NCI-H226 (cell line): Measurements from ENCODE around the gene NRF1.
"Not testable (repeated sequence)": the region's sequence is repeated elsewhere in the genome, so short reads cannot be mapped to it uniquely, and the experiment has no call there.

Experiments used
- DNase-seq: peaks from one replicate; pipeline ENCODE4 v3.0.0-alpha.2; 2015

NRF1 gene

GRCh38 chr7:129650056-129650758, 38.7 kb downstream of the NRF1 start:
- no peak for DNase-seq

DNA sequence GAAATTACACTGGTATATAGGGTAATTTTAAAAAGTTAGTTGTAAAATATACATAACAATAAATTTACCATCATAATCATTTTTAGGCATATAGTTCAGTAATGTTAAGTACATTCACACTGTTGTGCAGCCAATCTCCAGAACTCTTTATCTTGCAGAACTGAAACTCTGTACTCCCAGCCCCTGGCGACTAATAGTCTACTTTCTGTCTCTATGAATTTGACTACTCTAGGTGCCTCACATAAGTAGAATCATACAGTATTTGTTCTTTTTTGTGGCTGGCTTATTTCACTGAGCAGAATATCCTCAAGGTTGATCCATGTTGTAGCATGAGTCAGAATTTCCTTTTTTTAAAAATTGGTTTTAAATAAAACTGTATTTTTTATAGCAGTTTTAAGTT, 41.4 kb downstream of the NRF1 start:
- DNase-seq = no peak

- no peak for DNase-seq
Observed at GRCh38 chr7:129655811-129656210, 44.3 kb downstream of the NRF1 start.

- no peak for DNase-seq
Observed at GRCh38 chr7:129657363-129657762, 45.8 kb downstream of the NRF1 start.

GRCh38 chr7:129659907-129660306, 48.4 kb downstream of the NRF1 start:
- not testable (repeated sequence) for DNase-seq

DNA sequence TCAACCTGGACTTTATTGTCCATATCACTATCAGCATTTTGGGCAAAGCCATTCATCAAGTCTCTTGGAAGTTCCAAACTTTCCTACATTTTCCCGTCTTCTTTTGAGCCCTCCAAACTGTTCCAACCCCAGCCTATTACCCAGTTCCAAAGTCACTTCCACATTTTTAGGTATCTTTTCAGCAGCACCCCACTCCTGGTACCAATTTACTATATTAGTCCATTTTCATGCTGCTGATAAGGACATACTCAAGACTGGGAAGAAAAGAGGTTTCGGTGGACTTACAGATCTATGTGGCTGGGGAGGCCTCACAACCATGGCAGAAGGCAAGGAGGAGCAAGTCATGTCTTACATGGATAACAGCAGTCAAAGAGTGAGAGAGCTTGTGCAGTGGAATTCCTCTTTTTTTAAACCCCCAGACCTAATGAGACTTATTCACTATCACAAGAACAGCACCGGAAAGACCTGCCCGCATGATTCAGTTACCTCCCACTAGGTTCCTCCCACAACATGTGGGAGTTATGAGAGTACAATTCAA, 50.2 kb downstream of the NRF1 start:
- DNase-seq = no peak

DNA sequence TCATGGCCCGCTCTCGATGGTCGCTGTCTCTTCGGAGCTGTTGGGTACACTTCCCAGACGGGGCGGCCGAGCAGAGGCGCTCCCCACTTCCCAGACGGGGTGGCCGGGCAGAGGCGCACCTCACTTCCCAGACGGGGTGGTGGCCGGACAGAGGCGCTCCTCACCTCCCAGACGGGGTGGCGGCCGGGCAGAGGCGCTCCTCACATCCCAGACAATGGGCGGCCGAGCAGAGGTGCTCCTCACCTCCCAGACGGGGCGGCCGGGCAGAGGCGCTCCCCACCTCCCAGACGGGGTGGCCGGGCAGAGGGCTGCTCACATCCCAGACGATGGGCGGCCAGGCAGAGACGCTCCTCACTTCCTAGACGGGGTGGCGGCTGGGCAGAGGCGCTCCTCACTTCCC, 51.7 kb downstream of the NRF1 start:
- DNase-seq = not testable (repeated sequence)

DNA sequence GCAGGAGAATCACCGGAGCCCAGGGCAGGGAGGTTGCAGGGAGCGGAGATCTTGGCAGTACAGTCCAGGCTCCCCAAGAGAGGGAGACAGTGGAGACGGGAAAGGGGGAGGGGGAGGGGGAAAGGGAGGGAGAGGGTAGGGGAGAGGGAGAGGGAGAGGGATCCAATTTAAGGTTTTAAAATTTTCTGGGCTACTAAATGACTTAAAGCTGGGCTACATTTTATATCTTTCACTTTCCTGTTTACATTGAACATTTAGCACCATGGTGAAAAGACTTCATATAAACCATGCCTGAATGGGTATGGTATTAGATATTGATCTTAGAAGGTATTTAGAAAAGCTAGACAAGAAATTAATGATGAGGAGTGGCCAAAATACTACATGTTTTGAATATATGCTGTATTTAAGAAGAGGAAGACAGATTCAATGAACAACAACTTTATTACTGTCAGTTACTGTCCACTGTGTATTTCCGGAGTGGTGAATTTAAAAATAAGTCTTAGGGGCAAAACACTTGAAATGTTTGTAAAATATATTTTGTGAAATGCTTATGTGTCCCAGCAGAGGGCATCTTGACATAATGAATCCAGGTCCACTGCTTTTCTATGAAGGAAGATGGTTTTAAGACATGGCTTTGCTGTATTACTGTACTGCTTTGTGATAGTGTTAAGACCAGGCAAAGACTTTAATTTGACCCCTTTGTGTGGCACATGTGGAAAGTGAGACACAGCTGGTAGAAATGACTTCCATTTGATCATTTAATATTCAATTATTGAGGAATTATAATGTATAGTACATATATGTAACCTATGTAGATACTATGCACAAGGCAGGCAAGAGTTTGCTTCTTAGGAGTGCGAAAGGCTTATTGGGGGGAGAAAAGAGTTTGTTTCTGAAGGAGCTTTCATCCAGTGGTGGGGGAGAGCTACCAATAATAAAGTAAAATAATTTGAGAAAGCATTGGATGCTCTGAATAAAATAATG, 52.8 kb downstream of the NRF1 start:
- peak; percentile 42 for DNase-seq

DNA sequence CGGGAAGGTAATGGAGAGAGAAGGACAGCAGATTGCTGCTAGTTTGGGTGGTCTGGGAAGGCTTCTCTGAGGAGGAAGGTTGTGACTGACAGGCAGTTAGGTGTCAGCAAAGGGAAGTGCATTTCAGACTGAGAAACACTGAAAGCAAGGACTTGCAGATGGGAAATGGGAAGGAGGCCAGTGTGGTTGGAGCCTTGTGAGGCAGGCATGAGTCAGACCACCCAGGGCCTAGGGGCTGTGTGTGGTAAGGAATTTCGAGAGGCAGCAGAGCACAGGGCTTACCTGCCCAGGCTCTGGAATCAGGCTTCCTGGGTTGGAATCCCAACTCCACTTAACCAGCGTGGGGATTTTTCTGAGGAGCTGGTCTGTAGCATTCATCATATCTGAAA, 53.5 kb downstream of the NRF1 start:
- peak; percentile 97 for DNase-seq

DNA sequence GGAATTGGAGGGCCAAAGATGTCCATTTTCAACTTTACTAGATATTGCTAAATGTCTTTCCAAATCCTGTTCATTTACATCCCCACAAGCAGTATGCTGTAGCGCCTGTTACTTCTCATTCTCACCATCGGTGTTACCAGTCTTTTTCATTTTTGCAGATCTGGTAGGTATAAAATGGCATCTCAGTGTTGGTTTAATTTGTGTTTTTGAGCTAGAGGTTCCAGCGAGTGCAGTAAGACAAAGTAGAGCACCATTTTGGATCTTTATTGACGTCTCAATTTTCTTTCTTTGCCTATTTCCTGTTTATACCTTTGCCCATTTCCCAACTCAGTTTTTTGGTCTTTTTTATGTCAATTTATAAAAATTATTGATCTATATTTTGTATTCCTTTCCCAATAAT, 55.6 kb downstream of the NRF1 start:
- DNase-seq = no peak

DNA sequence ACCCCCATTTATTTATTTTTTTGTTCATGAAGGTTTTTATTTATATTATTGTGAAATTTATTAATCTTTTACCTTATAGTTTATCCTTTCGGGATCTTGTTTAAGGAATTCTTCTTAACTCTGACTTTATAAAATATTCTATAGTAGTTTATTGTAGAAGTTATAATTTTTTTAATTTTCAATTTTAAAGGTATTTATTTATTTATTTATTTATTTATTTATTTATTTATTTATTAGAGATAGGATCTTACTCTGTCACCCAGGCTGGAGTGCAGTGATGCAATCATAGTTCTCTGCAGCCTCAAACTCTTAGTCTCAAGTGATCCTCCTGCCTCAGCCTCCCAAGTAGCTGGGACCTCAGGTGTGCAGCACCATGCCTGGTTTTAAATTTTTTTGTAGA, 56.0 kb downstream of the NRF1 start:
- no peak for DNase-seq

GRCh38 chr7:129669901-129670300, 58.4 kb downstream of the NRF1 start:
- DNase-seq = no peak

DNA sequence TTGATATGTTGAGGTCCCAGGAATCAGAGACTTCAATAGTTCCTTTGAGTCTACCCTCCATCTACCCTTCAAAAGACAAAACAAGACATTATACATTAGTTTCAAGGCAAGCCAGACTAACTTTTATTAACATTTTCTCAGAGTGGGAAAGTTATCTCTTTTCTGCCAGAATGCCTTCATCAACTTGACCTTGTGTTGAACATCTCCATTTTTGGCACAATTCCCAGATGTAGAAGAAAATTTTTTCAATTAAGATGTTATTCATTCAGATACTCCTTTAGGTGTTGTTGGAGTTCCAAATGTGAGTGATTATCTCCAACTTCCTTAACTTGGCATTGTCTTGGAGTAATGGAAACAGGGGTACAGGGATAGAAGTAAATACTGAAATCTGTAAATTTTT, 59.1 kb downstream of the NRF1 start:
- DNase-seq = peak; percentile 44

GRCh38 chr7:129671266-129671665, 59.7 kb downstream of the NRF1 start:
- no peak for DNase-seq

DNA sequence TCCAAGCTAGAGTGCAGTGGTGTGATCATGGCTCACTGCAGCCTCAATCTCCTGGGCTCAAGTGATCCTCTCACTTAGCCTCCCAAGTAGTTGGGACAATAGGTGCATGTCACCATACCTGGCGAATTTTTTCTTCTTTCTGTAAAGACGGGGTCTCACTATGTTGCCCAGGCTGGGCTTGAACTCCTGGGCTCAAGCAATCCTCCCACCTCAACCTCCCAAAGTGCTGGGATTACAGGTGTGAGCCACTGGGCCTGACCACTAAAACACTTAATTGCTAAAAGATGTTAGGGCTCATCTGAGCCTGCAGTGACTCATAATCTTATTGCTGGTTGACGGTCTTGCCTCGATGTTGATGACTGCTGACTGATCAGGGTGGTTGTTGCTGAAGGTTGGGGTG, 63.0 kb downstream of the NRF1 start:
- not testable (repeated sequence) for DNase-seq

DNA sequence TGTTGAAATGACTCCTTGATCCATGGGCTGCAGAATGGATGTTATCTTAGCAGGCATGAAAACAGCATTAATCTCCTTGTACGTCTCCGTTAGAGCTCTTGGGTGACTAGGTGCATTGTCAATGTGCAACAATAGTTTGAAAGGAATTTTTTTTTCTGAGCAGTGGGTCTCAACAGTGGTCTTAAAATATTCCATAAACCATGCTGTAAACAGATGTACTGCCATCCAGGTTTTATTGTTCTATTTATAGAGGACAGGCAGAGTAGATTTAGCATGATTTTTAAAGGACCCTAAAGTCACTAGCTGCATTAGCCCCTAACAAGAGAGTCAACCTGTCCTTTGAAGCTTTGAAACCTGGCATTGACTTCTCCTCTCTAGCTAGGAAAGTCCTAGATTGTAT, 64.0 kb downstream of the NRF1 start:
- no peak for DNase-seq

GRCh38 chr7:129676017-129676897, 64.7 kb downstream of the NRF1 start:
- peak; percentile 36 for DNase-seq

DNA sequence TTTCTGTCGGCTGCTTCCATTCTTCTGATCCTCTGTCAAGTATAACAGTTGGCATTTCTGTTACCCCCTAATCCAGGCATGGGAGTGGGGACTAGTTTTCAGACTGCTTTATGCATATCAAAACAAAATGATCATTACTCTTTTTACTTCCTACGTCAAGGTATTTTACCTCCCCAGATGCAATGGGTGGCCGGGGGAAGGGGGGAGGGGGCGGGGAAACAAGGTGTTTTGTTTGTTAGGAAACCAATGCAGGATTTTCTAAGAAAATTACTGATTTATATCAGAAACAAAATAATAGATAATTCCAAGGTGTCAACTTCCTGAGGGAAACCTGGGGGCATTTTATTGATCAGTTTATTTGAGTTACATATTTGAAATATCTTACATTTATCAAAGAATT, 66.3 kb downstream of the NRF1 start:
- no peak for DNase-seq

DNA sequence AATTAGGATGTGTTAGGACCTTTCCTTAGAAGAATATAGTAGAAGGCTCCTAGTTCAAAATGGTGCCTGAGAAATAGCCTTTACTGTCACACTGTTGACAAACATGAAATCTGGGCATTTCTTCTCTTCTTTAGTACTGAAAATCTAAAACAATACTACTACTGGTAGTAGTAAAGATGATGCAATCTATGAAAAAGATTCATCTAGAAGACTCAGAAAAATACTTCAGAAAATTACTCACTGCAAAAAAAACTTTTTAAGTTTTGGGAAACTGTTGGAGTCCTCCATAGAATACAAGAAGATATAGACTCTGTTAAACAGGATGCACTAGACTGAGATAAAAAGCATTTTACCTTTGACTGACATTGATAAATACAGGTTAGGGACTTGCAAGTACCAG, 67.1 kb downstream of the NRF1 start:
- DNase-seq = no peak

DNA sequence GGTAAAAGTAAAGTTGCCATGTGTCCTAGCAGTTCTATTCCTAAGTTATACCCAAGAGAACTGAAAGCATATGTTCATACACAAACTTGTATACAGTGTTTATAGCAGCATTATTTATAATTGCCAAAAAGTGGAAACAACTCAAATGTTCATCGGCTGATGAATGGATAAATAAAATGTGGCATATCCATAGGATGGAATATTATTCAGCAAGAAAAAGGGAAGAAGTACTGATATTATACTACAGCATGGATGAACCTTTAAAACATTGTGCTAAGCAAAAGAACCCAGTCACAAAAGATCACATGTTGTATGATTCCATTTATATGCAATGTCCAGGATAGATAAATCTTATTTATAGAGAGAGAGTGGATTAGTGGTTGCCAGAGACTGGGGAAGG, 68.9 kb downstream of the NRF1 start:
- no peak for DNase-seq

DNA sequence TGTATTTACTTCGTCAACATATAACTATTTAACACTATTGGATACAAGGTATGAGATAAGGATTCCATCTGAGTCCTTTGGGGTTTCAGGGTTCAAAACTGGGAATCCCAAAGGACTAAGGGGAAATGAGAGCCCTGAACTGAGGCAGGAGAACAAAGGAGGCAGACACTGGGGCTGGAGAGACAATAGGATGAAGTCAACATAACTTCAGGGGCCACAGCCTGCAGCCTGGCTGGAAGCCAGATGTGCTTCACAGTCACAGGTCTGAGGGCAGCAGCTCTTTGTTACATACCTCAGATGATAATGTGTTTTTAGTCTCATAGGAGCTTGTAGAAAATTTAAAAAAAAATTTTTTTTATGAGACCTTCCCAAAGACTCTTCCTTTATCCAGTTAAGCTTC, 73.3 kb downstream of the NRF1 start:
- DNase-seq = peak; percentile 16

- DNase-seq = no peak
Observed at GRCh38 chr7:129686063-129686462, 74.5 kb downstream of the NRF1 start.
